GM21423 (cell line): ENCODE results near the gene ST3GAL5.

Experiments used
- ATAC-seq: cut with Tn5 transposase; IDR thresholded peaks from one replicate; pipeline ENCODE4 v1.9.1; 2021; ENCODE audit warnings: mild to moderate bottlenecking, moderate library complexity; ENCODE audit not compliant: unreplicated experiment

ST3GAL5 gene

DNA sequence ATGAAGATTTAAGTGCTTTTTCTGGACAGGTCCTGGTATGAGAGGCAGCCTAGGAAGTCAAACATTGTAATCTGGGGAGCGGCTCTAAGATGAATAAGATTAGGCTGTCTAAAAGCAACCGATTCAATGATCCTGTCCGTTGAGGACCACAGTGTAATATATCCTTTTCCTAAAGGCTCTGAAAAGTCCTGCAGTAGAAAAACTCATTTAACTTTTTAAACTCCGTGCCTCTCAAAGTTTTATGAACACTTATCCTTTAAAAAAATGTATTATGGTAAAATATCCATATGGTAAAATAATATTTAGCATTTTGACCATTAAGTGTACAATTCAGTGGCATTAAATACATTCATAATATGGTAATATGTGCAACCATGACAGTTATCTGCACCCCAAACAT is 95.2 kb downstream of the ST3GAL5 start:
- ATAC-seq = no peak

DNA sequence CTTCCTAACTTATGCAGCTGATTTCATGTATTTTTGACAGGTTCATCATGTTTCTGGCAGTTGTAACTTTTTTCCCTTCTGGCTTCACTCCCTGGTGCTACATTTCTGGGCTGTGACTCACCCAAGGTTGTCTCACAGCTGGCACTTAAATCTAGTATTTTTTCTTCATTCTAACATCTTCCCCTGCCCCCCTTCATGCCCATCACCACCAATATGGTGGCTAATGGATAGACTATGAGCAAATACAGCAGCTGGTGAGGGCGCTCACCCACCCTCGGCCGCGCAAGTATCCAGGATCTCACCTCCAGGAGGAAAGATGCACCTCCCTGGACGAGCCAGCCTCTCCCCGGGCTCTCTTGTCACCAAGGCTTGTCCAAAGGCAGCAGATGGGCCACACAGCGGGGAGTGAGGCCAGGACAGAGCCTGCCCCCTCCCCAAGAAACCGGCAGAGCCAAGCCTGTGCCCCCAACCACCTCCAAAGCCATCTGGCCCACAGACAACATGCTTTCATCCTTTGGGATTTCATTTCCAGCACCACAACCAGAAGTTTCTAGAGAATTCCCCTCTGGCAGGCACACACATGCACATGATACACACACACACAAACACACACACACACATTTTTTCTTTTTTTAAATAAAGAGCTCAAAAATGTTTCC is 95.9 kb downstream of the ST3GAL5 start:
- no peak for ATAC-seq

DNA sequence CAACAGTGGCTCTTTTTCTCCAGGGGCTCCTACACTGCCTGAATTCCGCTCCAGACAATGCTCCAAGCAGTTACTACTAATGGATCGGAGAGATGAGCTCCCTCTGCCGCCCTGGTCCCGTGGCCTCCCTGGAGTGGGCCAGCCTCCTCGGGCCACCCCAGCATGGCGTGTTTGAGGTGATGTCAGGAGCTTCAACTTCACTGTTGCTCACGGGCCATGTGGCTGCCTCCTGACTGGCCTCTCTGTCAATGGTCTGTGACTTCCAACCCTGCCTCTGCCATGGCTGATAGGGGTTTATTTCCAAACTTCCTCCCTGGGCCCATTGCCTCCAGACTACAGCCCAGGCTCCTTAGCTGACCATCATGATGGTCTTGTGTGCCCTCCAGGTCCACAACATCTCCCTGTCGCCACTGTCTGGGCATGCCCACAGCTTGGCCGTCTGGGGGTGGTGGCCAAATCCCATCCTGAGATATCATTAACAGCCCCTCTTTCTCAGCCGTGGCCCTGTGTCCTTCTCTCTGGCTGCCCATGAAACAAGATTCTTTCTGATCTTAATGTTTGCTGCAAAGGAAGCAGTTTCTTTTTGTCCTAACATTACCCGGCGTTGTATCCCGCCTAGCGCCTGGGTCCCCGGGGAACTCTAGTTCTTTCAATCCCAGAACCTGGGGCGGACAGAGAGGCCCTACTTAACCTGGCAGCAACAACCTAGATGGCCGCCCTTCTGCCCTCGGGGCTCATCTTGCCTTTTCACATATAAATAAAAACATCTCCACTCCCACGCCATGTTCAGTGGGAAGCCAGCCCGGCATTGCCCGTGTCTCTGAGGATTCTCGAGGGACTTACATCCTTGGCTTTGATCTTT is 96.9 kb downstream of the ST3GAL5 start:
- no peak for ATAC-seq

DNA sequence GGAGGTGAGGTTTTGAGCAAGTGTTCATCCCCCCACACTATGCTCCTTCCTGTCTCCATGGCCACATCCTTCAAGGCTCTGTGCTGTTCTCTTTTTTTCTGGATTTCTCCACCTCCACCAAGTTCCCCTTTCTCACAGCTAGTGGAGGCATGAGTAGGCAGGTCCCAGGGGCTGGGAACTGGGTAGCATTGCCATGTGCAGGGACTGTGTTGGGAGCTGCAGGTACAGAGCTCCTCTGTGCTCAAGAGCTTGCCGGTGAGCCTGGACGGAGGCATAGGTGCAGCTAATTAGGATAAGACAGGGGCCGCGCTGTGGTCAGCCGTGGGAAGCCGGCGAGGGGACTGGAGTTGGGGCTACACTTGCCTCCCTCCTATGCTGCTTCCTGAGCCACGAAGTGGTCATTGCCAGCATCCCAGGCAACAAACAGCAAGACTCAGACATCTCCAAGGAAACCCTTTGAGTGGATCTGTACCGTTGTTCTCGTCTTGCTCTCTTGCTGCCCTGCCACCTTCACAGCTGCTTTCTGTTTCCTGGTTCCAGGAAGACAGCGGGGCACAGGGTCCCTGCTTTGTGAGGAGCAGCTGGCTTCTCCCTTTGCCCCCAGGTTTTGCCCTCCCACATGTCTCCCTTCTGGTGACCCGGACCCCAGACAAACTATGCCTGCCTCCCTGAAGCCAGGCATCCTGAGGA is 98.1 kb downstream of the ST3GAL5 start:
- no peak for ATAC-seq

DNA sequence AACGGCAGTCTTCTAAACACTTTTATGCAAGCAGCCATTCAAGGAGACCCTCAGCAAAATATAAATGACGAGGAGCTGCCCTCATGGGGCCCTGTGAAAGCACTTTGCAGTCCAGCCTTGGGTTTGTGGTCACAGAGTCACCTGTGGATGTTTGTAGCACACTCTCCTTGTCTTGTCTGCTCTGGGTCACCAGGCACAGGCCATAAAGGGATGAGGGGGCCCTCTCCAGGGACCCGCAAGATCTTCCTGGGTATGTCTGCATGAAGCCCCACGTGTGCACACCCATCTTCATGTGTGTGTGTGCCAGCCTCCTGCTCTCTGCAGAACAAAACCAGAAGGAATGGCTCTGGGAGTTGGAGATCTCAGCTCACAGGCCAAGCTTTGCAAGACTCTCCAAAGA is 98.8 kb downstream of the ST3GAL5 start:
- no peak for ATAC-seq

DNA sequence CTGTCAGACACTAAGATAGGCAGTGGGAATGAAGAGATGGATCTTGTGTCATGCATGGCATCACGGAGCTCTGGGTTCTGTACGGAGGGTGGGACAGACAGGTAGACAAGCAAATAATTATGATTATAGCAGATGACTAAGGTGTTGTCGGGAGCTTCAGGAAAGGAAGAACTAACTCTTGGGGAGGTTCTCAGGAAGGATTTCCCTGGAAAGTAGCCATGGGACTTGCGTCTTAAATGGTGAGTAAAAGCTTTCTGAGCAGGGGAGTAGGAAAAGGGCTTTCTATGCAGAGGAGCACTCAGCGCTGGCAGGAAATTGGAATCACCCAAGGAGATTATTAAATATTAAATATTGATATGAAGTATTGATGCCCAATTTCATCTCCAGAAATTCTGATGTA is 99.5 kb downstream of the ST3GAL5 start:
- ATAC-seq = no peak

DNA sequence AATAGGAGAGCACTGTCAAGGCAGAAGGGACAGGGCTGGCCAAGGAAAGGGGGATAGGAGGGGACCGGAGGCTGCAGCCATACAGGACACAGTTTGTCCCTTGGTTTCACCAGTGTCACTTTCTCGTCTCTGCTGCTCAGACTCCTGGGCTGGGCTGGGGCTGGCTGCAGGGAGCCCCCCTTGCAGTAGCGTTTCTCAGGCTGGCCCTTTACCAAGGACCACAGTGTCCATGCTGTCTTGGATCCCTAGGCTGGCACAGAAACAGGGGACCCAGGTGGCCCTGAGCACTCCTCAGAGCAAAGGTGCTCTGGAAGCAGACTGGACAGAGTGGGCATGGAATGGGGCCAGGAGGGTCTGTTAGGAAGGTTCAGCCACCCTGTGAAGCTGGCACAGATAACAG is 100.2 kb downstream of the ST3GAL5 start:
- no peak for ATAC-seq

DNA sequence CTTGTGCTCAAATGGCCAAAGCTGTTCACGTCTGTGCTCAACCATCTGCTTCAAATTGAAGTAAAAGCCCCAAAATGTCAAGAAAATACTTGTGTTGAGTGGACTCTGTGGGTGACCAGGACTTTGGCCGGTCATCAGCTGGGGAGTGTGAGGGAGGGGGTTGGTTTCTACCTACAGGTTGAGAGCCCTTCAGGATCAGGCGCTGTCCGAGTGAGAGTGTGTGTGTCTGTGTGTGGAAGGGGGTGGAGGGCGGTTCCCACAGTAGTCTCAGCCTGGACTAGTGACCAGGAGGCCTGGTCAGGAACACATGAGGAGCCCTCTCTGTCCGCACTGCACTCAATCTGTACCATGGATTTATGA is 100.8 kb downstream of the ST3GAL5 start:
- ATAC-seq = no peak

DNA sequence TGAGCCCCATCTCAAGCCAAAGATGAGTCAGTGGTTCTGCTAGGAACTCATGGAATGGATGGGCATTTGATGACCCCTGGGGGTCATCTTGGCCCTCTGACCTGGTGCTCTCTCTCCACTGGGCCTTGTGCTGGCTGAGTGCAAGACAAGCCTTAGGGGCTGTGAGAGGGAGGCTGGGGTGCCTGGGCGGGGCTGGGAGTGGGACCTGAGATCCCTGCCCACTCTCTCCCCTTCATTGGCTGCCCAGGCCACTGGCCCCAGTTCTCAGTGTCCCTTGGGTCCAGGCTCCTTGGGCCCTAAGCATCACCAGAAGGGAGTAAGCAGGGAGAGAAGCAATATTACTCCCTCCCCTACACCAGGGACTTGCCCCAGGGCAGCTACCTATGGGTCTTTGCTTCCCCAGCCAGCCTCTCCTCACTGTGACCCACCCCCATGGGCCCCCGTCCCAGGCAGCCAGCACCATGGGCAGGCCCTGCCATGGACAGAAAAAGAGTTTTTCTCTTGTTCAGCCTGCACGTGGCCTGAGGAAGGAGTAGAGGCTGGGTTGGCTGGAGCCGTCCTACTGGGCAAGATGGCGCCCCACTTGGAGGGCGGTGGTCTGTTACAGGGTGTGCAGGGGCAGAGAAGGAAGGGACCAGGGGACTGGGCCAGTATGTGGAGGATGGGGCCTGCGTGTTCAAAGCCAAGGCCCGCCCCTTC is 101.4 kb downstream of the ST3GAL5 start:
- ATAC-seq = no peak
